Measurements from ENCODE around the gene PDE1A. TPM values are rescaled to one million over a fixed set of nuclear protein-coding genes. Genes with fewer than 3 reads are reported as not detected.

Gene PDE1A
- polyA plus RNA-seq, 1 of the 3 experiments (the other 2 are of a cell fraction): 0.08 TPM

DNA sequence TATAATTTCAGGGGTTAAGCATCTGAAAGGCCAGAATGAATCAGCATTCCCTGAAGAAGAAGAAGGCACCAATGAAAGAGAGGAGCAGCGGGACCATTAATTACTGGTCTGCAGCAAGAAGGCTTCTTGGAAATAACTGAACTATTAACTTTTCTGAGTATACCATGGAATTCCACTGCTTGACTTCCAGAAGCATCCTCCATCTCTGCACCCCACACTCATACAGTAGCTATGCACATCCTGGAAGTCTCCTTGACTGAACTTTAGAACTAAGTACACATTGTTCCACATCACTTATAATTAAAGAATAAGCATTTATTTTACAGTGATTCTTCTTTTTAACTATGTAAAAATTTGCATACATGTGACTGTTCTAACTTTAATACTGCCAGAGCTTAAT lies 309.6 kb downstream of the PDE1A start:
- Histone ChIP-seq H3K9ac (no peak overlapping the region), H3K36me3 (replicated peaks in 1 of 2; ENCODE audit: control insufficient read depth in 1 of 2, insufficient read depth in 2 of 2, low read length in 1 of 2) (no peaks in the 10 kb centered on the region), H3K4me1 (ENCODE audit: control insufficient read depth in 1 of 2, insufficient read depth in 2 of 2, low read depth in 1 of 2, low read length in 1 of 2) (no peaks in the 10 kb centered on the region), H3K27me3 (ENCODE audit: insufficient read depth) (no peaks in the 10 kb centered on the region), H3K27ac (ENCODE audit: low read depth in 2 of 2, low read length in 1 of 2) (no peak overlapping the region), H3K9me3 (no peaks in the 10 kb centered on the region; the same call in 1 of the 2 replicates), H3K4me3 (ENCODE audit: low read depth in 2 of 2, low read length in 1 of 2) (no peak overlapping the region), H3K4me2 (no peak overlapping the region), H3F3A (replicated peaks; ENCODE audit: insufficient read depth) (peaks cover 3% of the 10 kb centered on the region), H3K9me2 (no peaks in the 10 kb centered on the region), H2AFZ (ENCODE audit: low read depth) (no peak overlapping the region), H4K20me1 (ENCODE audit: insufficient read depth) (no peaks in the 10 kb centered on the region), H3K79me2 (ENCODE audit: insufficient read depth) (no peaks in the 10 kb centered on the region)
- DNase-seq: no peak
- 92% methylated on average over 1 of the region's 1 CpG for WGBS (ENCODE audit: low lambda C conversion rate)
- ChIA-PET CTCF (interaction anchor here (0.6 to 0.9 kb wide), 3 partner anchors 11 to 637 kb away, joined by 3 read pairs; no protein-coding TSS in a partner anchor), POLR2A (no interaction called here)
- TF ChIP-seq CTCF (IDR thresholded peaks at IDR 0.05) (no peak), ZBTB33 (IDR thresholded peaks at IDR 0.05; ENCODE audit: borderline replicate concordance, low read depth) (no peak), ELF1 (IDR thresholded peaks at IDR 0.05) (no peak), MEF2A (IDR thresholded peaks at IDR 0.05; ENCODE audit: borderline replicate concordance, low read depth) (no peak), SMC3 (IDR thresholded peaks at IDR 0.05; ENCODE audit: low read depth, low read length) (no peak), GABPA (IDR thresholded peaks at IDR 0.05; ENCODE audit: low read depth) (no peak), TCF12 (IDR thresholded peaks at IDR 0.05) (no peak), RCOR1 (IDR thresholded peaks at IDR 0.05; ENCODE audit: low read length) (no peak), SIN3A (IDR thresholded peaks at IDR 0.05; ENCODE audit: borderline replicate concordance, low read depth, low read length) (no peak), NRF1 (IDR thresholded peaks at IDR 0.05; ENCODE audit: low read depth, low read length) (no peak), POLR2AphosphoS5 (IDR thresholded peaks at IDR 0.05; ENCODE audit: low read depth, low read length) (no peak), FOSL2 (IDR thresholded peaks at IDR 0.05; ENCODE audit: borderline replicate concordance, low read depth) (no peak), GATA2 (CRISPR knock-in tag; IDR thresholded peaks at IDR 0.05) (no peak), USF2 (IDR thresholded peaks at IDR 0.05; ENCODE audit: borderline replicate concordance, low read depth, low read length) (no peak)

- ChIA-PET CTCF (interaction anchor here (0.6 kb wide), 1 partner anchor 637 kb away, joined by 3 read pairs; no protein-coding TSS in a partner anchor), POLR2A (no interaction called here)
- H3K36me3 ChIP-seq (replicated peaks in 1 of 2; ENCODE audit: control insufficient read depth in 1 of 2, insufficient read depth in 2 of 2, low read length in 1 of 2): no peaks in the 10 kb centered on the region
- no peaks in the 10 kb centered on the region for H3K27me3 ChIP-seq (ENCODE audit: insufficient read depth)
- H3K27ac ChIP-seq (ENCODE audit: low read depth in 2 of 2, low read length in 1 of 2): no peak overlapping the region
- peaks cover under 1% of the 10 kb centered on the region for H3F3A ChIP-seq (replicated peaks; ENCODE audit: insufficient read depth)
- DNase-seq: no peak
- no peaks in the 10 kb centered on the region for H3K9me3 ChIP-seq
- H3K9ac ChIP-seq: no peak overlapping the region
- no peaks in the 10 kb centered on the region for H4K20me1 ChIP-seq (ENCODE audit: insufficient read depth)
- WGBS (ENCODE audit: low lambda C conversion rate): 96% methylated on average over 2 of the region's 2 CpGs
- no peak overlapping the region for H2AFZ ChIP-seq (ENCODE audit: low read depth)
- H3K9me2 ChIP-seq: no peaks in the 10 kb centered on the region
- no peak overlapping the region for H3K4me3 ChIP-seq (ENCODE audit: low read depth in 2 of 2, low read length in 1 of 2)
- no peak overlapping the region for H3K4me2 ChIP-seq
- no peaks in the 10 kb centered on the region for H3K79me2 ChIP-seq (ENCODE audit: insufficient read depth)
- no peaks in the 10 kb centered on the region for H3K4me1 ChIP-seq (ENCODE audit: control insufficient read depth in 1 of 2, insufficient read depth in 2 of 2, low read depth in 1 of 2, low read length in 1 of 2)
- no peak for TF ChIP-seq PBX3 (IDR thresholded peaks at IDR 0.05)
- no peak for TF ChIP-seq RXRA (IDR thresholded peaks at IDR 0.05; ENCODE audit: borderline replicate concordance, low read depth)
- TF ChIP-seq USF2 (IDR thresholded peaks at IDR 0.05; ENCODE audit: borderline replicate concordance, low read depth, low read length): no peak
- TF ChIP-seq NFIC (IDR thresholded peaks at IDR 0.05; ENCODE audit: borderline replicate concordance): no peak
- TF ChIP-seq GATA2 (CRISPR knock-in tag; IDR thresholded peaks at IDR 0.05): no peak
- no peak for TF ChIP-seq POLR2AphosphoS5 (IDR thresholded peaks at IDR 0.05; ENCODE audit: low read depth, low read length)
- no peak for TF ChIP-seq YY1 (IDR thresholded peaks at IDR 0.05; ENCODE audit: low read depth)
- TF ChIP-seq SMC3 (IDR thresholded peaks at IDR 0.05; ENCODE audit: low read depth, low read length): no peak
- no peak for TF ChIP-seq ELF1 (IDR thresholded peaks at IDR 0.05)
- TF ChIP-seq CTCF (IDR thresholded peaks at IDR 0.05): no peak
- TF ChIP-seq JUND (IDR thresholded peaks at IDR 0.05): no peak
- TF ChIP-seq FOXM1 (IDR thresholded peaks at IDR 0.05; ENCODE audit: low read depth): no peak
- no peak for TF ChIP-seq FOSL2 (IDR thresholded peaks at IDR 0.05; ENCODE audit: borderline replicate concordance, low read depth)
Observed at GRCh38 chr2:182116774-182117173, 310.1 kb downstream of the PDE1A start.

Measured in SK-N-SH (cell line).